ENCODE data around the gene PCBP4. TPM values are rescaled to one million over a fixed set of nuclear protein-coding genes. Genes with fewer than 3 reads are reported as not detected.

The PCBP4 gene
- total RNA-seq, 4 donors from 2014 or later = 22.4 to 382 (median 63.6) TPM

DNA sequence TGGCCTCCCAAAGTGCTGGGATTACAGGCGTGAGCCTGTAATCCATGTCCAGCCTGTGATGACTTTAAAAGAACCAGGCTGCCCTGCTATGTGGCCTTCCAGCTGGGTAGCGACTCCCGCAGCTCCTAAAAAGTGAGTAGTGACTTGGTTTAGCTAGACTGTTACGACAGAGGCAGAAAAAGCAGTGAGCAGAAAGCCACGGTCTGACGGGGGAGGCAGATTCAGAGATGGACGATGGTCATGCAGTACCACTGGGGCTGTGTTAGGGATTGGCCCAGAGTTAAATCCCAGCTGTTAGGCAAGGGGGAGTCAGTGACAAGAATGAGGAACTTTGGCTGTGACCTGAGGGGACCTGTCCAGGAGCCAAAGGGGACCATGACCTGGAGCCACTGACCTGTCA lies 31.5 kb upstream of the PCBP4 start:
- in situ Hi-C loops (cut with MboI; ENCODE audit: low pct_ligation_motif_present in 1 of 4, low pct_unique_long_range_greater_than_20kb in 1 of 4, low sequenced_read_pairs in 3 of 4) = no loop called here

GRCh38 chr3:51997935-51998596 lies 30.8 kb upstream of the PCBP4 start:
- Histone ChIP-seq H3K27me3 (peaks cover 4% of the 10 kb centered on the region), H3K36me3 (peaks cover 0 to 18% (median 7%) of the 10 kb centered on the region in 4 donors), H3K27ac (no peak overlapping the region), H3K4me1 (peaks cover 10 to 29% (median 15%) of the 10 kb centered on the region in 4 donors), H3K4me3 (no peak overlapping the region), H3K9me3 (no peaks in the 10 kb centered on the region)
- 47 to 100% methylated on average over 2 to 7 of the region's 7 CpGs for WGBS, 2 donors (ENCODE audit: low coverage in 1 of 2)
- TF ChIP-seq POLR2A (IDR thresholded peaks at IDR 0.05) (no peak), EP300 (IDR thresholded peaks at IDR 0.05; ENCODE audit: low read depth) (no peak), CTCF (IDR thresholded peaks at IDR 0.05) (no peak), POLR2AphosphoS5 (IDR thresholded peaks at IDR 0.05) (no peak)
- in situ Hi-C loops (cut with MboI; ENCODE audit: low pct_ligation_motif_present in 1 of 4, low pct_unique_long_range_greater_than_20kb in 1 of 4, low sequenced_read_pairs in 3 of 4) (no loop called here), intact Hi-C loops (cut with DNase I; ENCODE audit: low total_unique reads) (no loop called here)
- no peak for DNase-seq

More for the DNA sequence above, 31.5 kb upstream of the PCBP4 start:
- Histone ChIP-seq H3K36me3 (peaks cover 0 to 11% (median 5%) of the 10 kb centered on the region in 4 donors), H3K27ac (no peak overlapping the region), H3K27me3 (peaks cover 4% of the 10 kb centered on the region), H3K4me3 (no peak overlapping the region), H3K9me3 (no peaks in the 10 kb centered on the region), H3K4me1 (peaks cover 10 to 23% (median 13%) of the 10 kb centered on the region in 4 donors)
- intact Hi-C loops (cut with DNase I; ENCODE audit: low total_unique reads) = no loop called here
- WGBS, 2 donors (ENCODE audit: low coverage in 1 of 2) = 41 to 78% methylated on average over 3 to 7 of the region's 7 CpGs
- TF ChIP-seq CTCF (IDR thresholded peaks at IDR 0.05) = no peak
- no peak for TF ChIP-seq POLR2A (IDR thresholded peaks at IDR 0.05)
- TF ChIP-seq EP300 (IDR thresholded peaks at IDR 0.05; ENCODE audit: low read depth) = no peak
- TF ChIP-seq POLR2AphosphoS5 (IDR thresholded peaks at IDR 0.05) = no peak
- DNase-seq = no peak

GRCh38 chr3:51997172-51997571 lies 29.9 kb upstream of the PCBP4 start:
- TF ChIP-seq CTCF (IDR thresholded peaks at IDR 0.05) = no peak
- no peak for TF ChIP-seq EP300 (IDR thresholded peaks at IDR 0.05; ENCODE audit: low read depth)
- no peak for TF ChIP-seq POLR2AphosphoS5 (IDR thresholded peaks at IDR 0.05)
- no peak for TF ChIP-seq POLR2A (IDR thresholded peaks at IDR 0.05)
- intact Hi-C loops (cut with DNase I; ENCODE audit: low total_unique reads) (no loop called here), in situ Hi-C loops (cut with MboI; ENCODE audit: low pct_ligation_motif_present in 1 of 4, low pct_unique_long_range_greater_than_20kb in 1 of 4, low sequenced_read_pairs in 3 of 4) (no loop called here)
- no peaks in the 10 kb centered on the region for H3K9me3 ChIP-seq
- WGBS, 2 donors (ENCODE audit: low coverage in 1 of 2) = 49 to 67% methylated on average over 1 to 2 of the region's 2 CpGs
- H3K4me3 ChIP-seq = no peak overlapping the region
- H3K4me1 ChIP-seq = peaks cover 10 to 29% (median 15%) of the 10 kb centered on the region in 4 donors
- peaks cover 0 to 18% (median 7%) of the 10 kb centered on the region in 4 donors for H3K36me3 ChIP-seq
- DNase-seq = no peak
- H3K27me3 ChIP-seq = peaks cover 4% of the 10 kb centered on the region
- H3K27ac ChIP-seq = no peak overlapping the region

GRCh38 chr3:51995346-51996163 lies 28.3 kb upstream of the PCBP4 start, which contains the start of gene RPL29:
TSS of gene RPL29 (minus strand) at chr3:51995895. CDS start at chr3:51995461, 434 bp downstream.
- intact Hi-C loops (cut with DNase I; ENCODE audit: low total_unique reads) = no loop called here
- H3K27ac ChIP-seq = peak within 1 kb of the TSS; percentile 83 to 94 (median 86)
- H3K9me3 ChIP-seq = no peaks in the 10 kb centered on the region
- in situ Hi-C loops (cut with MboI; ENCODE audit: low pct_ligation_motif_present in 1 of 4, low pct_unique_long_range_greater_than_20kb in 1 of 4, low sequenced_read_pairs in 3 of 4) = no loop called here
- TF ChIP-seq EP300 (IDR thresholded peaks at IDR 0.05; ENCODE audit: low read depth) (no peak), CTCF (IDR thresholded peaks at IDR 0.05) (peak in 3 of 5 experiments; percentile 14 to 18 (median 17)), POLR2A (IDR thresholded peaks at IDR 0.05) (peak; percentile 75), POLR2AphosphoS5 (IDR thresholded peaks at IDR 0.05) (peak; percentile 75 to 93 (median 82))
- H3K27me3 ChIP-seq = peaks cover 4% of the 10 kb centered on the region
- peak within 1 kb of the TSS; percentile 50 to 95 (median 57) for H3K4me3 ChIP-seq
- H3K4me1 ChIP-seq = peaks cover 8 to 24% (median 14%) of the 10 kb centered on the region in 4 donors
- DNase-seq = peak; percentile 95
- peaks cover 0 to 18% (median 7%) of the 10 kb centered on the region in 4 donors for H3K36me3 ChIP-seq
- 0% methylated on average over 2 to 40 of the region's 40 CpGs for WGBS, 2 donors (ENCODE audit: low coverage in 1 of 2)

All from transverse colon (tissue), 4 donors.